Activated naive CD4-positive, alpha-beta T cell treated with anti-CD3 and anti-CD28 coated beads, Interleukin-2, amount 50 U/mL, for 72 hours (primary cell): ENCODE results near the gene GNPTG. TPM values are rescaled to one million over a fixed set of nuclear protein-coding genes. Genes with fewer than 3 reads are reported as not detected.

ENCODE experiments used
- ATAC-seq, 2 donors: fragments of 150-1000 bp; cut with Tn5 transposase; 2 replicates each; pipeline ENCODE4 v1.10.0; 2021; ENCODE audit warnings: mild to moderate bottlenecking in 2 of 2, moderate library complexity in 2 of 2
- DNase-seq, 2 donors: peaks; one replicate each; pipeline ENCODE4 v3.0.0; 2021 to 2022; ENCODE audit warnings: low spot score in 2 of 2
- H3K27ac Mint-ChIP-seq, 2 donors: one replicate each; pipeline ENCODE4 v1.8.0; 2022; ENCODE audit warnings: mild to moderate bottlenecking in 2 of 2, mixed read lengths in 2 of 2
- H3K36me3 Mint-ChIP-seq, 2 donors: one replicate each; pipeline ENCODE4 v1.8.0; 2022; ENCODE audit warnings: mixed read lengths in 2 of 2
- H3K9me3 Mint-ChIP-seq, 2 donors: one replicate each; pipeline ENCODE4 v1.8.0; 2022; ENCODE audit warnings: mixed read lengths in 2 of 2
- total RNA-seq, 2 donors: library from RNA; stranded (reverse); gene quantifications; one replicate each; pipeline ENCODE4 v1.2.3, GENCODE V29; 2022

Gene GNPTG
- total RNA-seq, 2 donors from 2014 or later, result 21.7 to 25.4 TPM

- Mint-ChIP-seq H3K36me3 (no peaks in the 10 kb centered on the region), H3K9me3 (no peaks in the 10 kb centered on the region), H3K27ac (no peak overlapping the region)
- DNase-seq (no peak), ATAC-seq (no peak)
Observed at GRCh38 chr16:1389762-1390161, 38.0 kb downstream of the GNPTG start.

GRCh38 chr16:1390239-1390779, 38.6 kb downstream of the GNPTG start:
- Mint-ChIP-seq H3K36me3 (no peaks in the 10 kb centered on the region), H3K27ac (peak overlapping the region in 1 of 2 donors; percentile 60), H3K9me3 (no peaks in the 10 kb centered on the region)
- ATAC-seq (no peak), DNase-seq (no peak)

GRCh38 chr16:1392826-1393225, 41.1 kb downstream of the GNPTG start:
- H3K9me3 Mint-ChIP-seq, result no peaks in the 10 kb centered on the region
- H3K27ac Mint-ChIP-seq, result peak overlapping the region in 1 of 2 donors; percentile 55
- DNase-seq (no peak), ATAC-seq (no peak)
- H3K36me3 Mint-ChIP-seq, result no peaks in the 10 kb centered on the region

GRCh38 chr16:1393613-1394176, 42.0 kb downstream of the GNPTG start:
- Mint-ChIP-seq H3K36me3 (no peaks in the 10 kb centered on the region), H3K27ac (no peak overlapping the region), H3K9me3 (no peaks in the 10 kb centered on the region)
- no peak for DNase-seq
- ATAC-seq, result no peak

GRCh38 chr16:1394367-1394951, 42.7 kb downstream of the GNPTG start:
- Mint-ChIP-seq H3K9me3 (no peaks in the 10 kb centered on the region), H3K27ac (no peak overlapping the region), H3K36me3 (no peaks in the 10 kb centered on the region)
- DNase-seq, result no peak
- ATAC-seq, result no peak

GRCh38 chr16:1395444-1396031, 43.8 kb downstream of the GNPTG start:
- H3K9me3 Mint-ChIP-seq, result no peaks in the 10 kb centered on the region
- no peak for DNase-seq
- no peaks in the 10 kb centered on the region for H3K36me3 Mint-ChIP-seq
- no peak overlapping the region for H3K27ac Mint-ChIP-seq
- ATAC-seq, result no peak

- no peak for ATAC-seq
- no peaks in the 10 kb centered on the region for H3K36me3 Mint-ChIP-seq
- H3K27ac Mint-ChIP-seq, result peak overlapping the region in 1 of 2 donors; percentile 50
- DNase-seq, result no peak
- H3K9me3 Mint-ChIP-seq, result no peaks in the 10 kb centered on the region
Observed at GRCh38 chr16:1397779-1398178, 46.0 kb downstream of the GNPTG start.

GRCh38 chr16:1398351-1398750, 46.6 kb downstream of the GNPTG start:
- H3K36me3 Mint-ChIP-seq, result no peaks in the 10 kb centered on the region
- H3K27ac Mint-ChIP-seq, result peak overlapping the region in 1 of 2 donors; percentile 50

GRCh38 chr16:1398826-1399581, 47.3 kb downstream of the GNPTG start:
- Mint-ChIP-seq H3K27ac (peak overlapping the region in 1 of 2 donors; percentile 46), H3K36me3 (no peaks in the 10 kb centered on the region), H3K9me3 (no peaks in the 10 kb centered on the region)
- no peak for DNase-seq
- ATAC-seq, result no peak

More at GRCh38 chr16:1398351-1398750, 46.6 kb downstream of the GNPTG start:
- ATAC-seq (no peak), DNase-seq (no peak)
- no peaks in the 10 kb centered on the region for H3K9me3 Mint-ChIP-seq

- Mint-ChIP-seq H3K9me3 (no peaks in the 10 kb centered on the region), H3K36me3 (no peaks in the 10 kb centered on the region)
- ATAC-seq, result no peak
Observed at GRCh38 chr16:1401061-1401757, 49.5 kb downstream of the GNPTG start.

GRCh38 chr16:1401758-1402154, 50.0 kb downstream of the GNPTG start:
- ATAC-seq (no peak), DNase-seq (no peak)
- Mint-ChIP-seq H3K36me3 (no peaks in the 10 kb centered on the region), H3K9me3 (no peaks in the 10 kb centered on the region), H3K27ac (peak overlapping the region in 1 of 2 donors; percentile 12)

More at GRCh38 chr16:1401061-1401757, 49.5 kb downstream of the GNPTG start:
- no peak for DNase-seq
- peak overlapping the region in 1 of 2 donors; percentile 12 for H3K27ac Mint-ChIP-seq

- Mint-ChIP-seq H3K9me3 (no peaks in the 10 kb centered on the region), H3K36me3 (no peaks in the 10 kb centered on the region), H3K27ac (no peak overlapping the region)
- DNase-seq (no peak), ATAC-seq (no peak)
Observed at GRCh38 chr16:1403036-1403435, 51.3 kb downstream of the GNPTG start.

- DNase-seq (no peak), ATAC-seq (no peak)
- Mint-ChIP-seq H3K9me3 (no peaks in the 10 kb centered on the region), H3K27ac (no peak overlapping the region), H3K36me3 (no peaks in the 10 kb centered on the region)
Observed at GRCh38 chr16:1403733-1404132, 52.0 kb downstream of the GNPTG start.

- ATAC-seq (no peak), DNase-seq (no peak)
- no peaks in the 10 kb centered on the region for H3K9me3 Mint-ChIP-seq
- no peaks in the 10 kb centered on the region for H3K36me3 Mint-ChIP-seq
- no peak overlapping the region for H3K27ac Mint-ChIP-seq
Observed at GRCh38 chr16:1407753-1408152, 56.0 kb downstream of the GNPTG start.

- DNase-seq, result peak; percentile 89 to 99
- H3K36me3 Mint-ChIP-seq, result no peaks in the 10 kb centered on the region
- ATAC-seq, result peak; percentile 92 to 97
- H3K27ac Mint-ChIP-seq, result no peak overlapping the region
- H3K9me3 Mint-ChIP-seq, result no peaks in the 10 kb centered on the region
Observed at GRCh38 chr16:1408171-1408837, 56.6 kb downstream of the GNPTG start.

GRCh38 chr16:1412847-1413246, 61.1 kb downstream of the GNPTG start:
- DNase-seq, result no peak
- H3K27ac Mint-ChIP-seq, result peak overlapping the region in 1 of 2 donors; percentile 87
- H3K36me3 Mint-ChIP-seq, result no peaks in the 10 kb centered on the region
- no peak for ATAC-seq
- no peaks in the 10 kb centered on the region for H3K9me3 Mint-ChIP-seq
